HG02759 (cell line): Measurements from ENCODE around the gene HADH.
"Not testable (repeated sequence)": the region's sequence is repeated elsewhere in the genome, so short reads cannot be mapped to it uniquely, and the experiment has no call there.

Experiments
- ATAC-seq: cut with Tn5 transposase; IDR thresholded peaks from one replicate; pipeline ENCODE4 v1.9.1; 2021; ENCODE audit warnings: mild to moderate bottlenecking, moderate library complexity; ENCODE audit not compliant: unreplicated experiment

HADH gene

DNA sequence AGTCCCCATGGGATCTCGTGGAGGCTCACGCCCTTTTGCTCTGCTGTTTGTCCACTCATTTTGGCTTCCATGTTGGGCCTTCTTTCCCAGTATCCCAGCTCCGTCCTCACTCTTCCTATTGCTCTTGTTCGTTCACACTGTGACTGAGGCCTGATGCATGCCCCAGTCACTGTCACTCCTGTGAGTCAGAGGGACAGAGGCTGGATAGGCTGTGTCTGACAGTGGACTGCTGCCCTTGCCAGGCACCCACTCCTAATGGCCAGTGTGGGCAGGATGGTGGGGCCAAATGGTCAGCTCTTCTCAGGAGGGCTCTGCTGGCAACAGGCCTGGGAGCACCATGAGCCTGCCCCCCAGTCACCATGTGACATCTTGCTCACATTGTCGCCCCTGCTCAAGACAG lies 40.0 kb downstream of the HADH start:
- ATAC-seq, result peak; percentile 2

- ATAC-seq, result peak; percentile 97
These were observed 40.6 kb downstream of the HADH start for GRCh38 chr4:108030332-108030731.

DNA sequence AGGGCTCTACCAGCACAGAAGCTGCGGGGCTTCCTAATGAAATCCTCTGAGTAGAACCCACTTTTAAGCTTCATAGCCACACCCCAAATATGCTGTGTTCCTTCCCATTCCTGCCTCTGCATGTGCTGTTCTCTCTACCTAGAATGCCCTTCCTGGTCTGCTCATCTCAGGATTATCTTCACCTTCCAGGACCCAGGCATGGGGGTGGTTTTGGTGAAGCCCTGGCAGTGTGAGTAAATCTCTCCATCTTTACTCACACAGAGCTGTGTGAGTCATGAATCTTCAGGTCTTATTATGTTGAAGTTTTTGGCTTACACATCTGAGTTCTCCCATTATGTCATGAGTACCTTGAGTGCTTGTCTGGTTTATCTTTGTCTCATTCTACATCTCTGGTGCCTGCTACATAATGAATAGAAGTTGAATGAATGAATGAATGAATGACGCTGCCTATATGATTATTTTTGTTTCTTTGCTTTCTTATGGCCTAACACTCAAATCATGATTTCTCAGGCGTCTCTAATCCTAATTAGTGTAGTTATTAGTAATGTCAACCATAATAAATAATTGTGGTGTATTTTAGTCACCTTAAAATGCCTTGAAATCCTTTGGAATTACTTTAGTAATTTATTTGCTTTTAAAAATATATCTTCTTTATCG lies 41.9 kb downstream of the HADH start:
- no peak for ATAC-seq

GRCh38 chr4:108033348-108033747 lies 43.7 kb downstream of the HADH start:
- no peak for ATAC-seq

GRCh38 chr4:108034565-108034964 lies 44.9 kb downstream of the HADH start:
- no peak for ATAC-seq

DNA sequence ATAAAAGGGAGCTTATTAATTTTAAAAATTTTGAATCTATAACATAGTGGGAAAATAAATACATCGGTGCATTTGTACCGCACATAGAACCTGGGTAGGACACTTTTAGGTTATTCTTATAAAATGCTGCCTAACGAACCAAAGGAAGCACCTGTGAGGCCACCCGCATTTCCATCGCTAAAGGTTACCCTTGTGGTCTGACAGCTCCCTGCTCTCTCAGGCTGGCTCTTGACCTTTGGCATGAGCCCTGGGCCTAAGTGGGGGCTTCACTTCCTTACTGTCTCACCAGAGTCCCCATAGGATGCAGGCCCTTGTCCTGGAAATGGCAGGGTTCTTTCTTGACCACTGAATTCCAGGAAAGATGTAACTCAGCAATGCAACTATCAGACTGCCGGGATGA lies 46.0 kb downstream of the HADH start:
- peak; percentile 32 for ATAC-seq

DNA sequence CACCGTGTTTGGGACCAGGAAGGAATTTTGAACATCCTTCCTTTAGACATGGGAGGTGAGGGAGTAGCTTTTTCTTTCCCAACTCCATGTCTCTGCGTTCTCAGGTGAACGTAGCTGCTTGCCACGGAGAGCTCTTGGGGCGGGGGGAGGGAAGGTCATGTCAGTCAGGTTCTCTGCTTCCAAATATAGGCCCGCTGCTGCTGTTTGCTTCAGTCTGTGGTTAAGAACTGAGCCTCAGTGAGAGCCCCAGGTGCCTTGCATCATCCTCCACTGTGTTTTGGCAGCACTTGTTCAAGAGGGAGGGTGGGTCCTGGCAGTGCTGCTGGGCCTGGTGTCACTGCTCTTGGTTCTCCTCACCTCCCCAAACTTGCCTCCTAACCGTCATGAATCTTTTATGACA lies 46.5 kb downstream of the HADH start:
- ATAC-seq, result peak; percentile 95

- no peak for ATAC-seq
These were observed 48.2 kb downstream of the HADH start for GRCh38 chr4:108037884-108038283.

DNA sequence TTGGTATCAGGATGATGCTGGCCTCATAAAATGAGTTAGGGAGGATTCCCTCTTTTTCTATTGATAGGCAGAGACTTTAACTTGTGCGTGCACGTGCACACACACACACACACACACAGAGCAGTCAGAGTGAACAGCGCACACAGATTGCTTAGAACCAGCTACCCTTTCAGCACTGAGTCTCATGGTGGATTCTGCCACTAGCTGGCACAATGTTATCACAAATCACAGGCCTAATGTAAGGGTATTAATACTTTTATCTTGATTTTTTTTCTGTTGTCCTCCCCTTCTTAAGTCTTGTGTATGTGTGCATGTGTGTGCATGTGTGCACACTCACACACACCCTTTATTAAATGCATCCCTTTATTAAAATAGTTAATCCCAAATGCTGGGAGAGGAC lies 53.2 kb downstream of the HADH start:
- ATAC-seq, result no peak

GRCh38 chr4:108043526-108043925 lies 53.8 kb downstream of the HADH start:
- ATAC-seq, result no peak

- no peak for ATAC-seq
These were observed 55.4 kb downstream of the HADH start for GRCh38 chr4:108044951-108045686.

DNA sequence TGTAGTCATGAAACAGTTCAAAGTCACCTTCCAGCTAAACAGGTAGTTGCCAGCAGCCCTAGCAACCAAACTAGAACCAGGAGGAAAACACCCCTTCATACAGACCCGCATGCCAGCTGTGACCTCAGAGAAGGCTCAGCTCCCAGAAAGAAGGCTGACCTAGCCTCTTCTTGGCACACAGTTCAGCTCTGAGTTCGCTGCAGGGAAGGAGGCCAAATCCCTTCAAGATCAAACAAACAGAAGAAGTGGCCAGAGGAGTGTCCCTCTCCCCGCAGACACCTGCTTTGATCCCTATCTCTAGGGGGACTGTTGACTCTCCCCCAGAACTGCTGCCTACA lies 56.0 kb downstream of the HADH start:
- no peak for ATAC-seq

DNA sequence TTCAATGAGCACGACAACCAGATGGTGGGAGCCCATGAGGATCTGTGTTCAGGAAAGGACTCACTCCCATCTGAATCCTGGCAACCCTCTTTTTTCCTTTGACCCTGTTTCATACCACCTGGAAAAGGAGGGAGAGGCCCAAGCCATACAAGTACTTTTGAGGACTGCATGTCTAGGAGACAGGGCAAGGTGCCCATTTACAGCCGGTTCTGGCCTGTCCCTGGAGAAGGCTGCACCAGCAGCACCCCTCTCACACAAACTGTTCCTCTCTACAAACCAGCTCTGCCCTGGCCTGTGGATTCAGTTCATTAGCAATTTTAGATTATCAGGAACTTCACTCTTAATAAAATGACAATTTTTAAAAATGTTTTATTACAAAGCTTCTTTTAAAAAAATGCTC lies 57.5 kb downstream of the HADH start:
- ATAC-seq, result no peak

- no peak for ATAC-seq
These were observed 58.5 kb downstream of the HADH start for GRCh38 chr4:108048157-108048556.

- ATAC-seq, result no peak
These were observed 59.3 kb downstream of the HADH start for GRCh38 chr4:108048997-108049396.

GRCh38 chr4:108049406-108049805 lies 59.7 kb downstream of the HADH start:
- no peak for ATAC-seq

GRCh38 chr4:108050166-108051111 lies 60.8 kb downstream of the HADH start:
- not testable (repeated sequence) for ATAC-seq

DNA sequence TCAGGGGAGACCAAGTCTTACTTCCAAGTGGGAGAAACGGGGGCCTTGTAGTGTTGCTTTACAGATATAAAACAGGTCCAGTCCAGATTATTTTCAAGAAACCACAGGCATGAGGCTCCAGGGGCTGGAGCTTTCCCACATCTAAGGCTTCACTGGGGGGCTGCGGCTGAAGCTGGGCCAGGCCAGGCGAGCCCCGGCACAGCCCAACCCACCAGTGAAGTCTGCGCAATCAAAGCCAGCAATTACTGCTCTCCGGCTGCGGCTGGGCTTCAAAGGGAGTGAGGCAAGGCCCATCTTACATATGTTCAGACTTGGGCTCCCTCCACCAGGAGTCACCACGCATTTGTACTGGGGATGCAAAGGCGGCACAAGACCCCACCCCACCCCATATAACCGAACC lies 61.7 kb downstream of the HADH start:
- no peak for ATAC-seq

GRCh38 chr4:108052558-108053120 lies 63.0 kb downstream of the HADH start:
- ATAC-seq, result no peak

DNA sequence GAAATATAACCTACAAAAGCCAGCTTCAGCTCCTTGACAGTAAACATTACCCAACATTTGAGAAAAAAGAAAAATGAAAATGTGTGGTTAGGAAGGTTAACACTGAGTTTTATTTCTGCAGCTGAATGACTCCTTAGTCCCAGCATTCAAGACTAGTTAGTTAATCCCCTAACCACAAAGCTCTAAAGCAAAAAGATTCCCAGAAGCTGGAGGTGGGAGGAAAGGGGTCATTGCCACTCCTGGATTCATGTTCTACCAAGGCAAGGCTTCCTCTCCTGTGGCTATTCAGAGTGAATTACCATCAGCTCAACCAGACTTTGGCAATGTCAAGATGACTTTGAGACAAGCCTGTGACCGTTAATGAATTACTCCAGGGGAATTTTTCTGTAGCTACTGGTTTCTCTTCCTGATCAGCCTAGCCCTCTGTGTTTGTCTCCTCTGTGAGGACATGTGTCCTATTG lies 63.6 kb downstream of the HADH start:
- ATAC-seq, result peak; percentile 97

GRCh38 chr4:108054025-108054638 lies 64.4 kb downstream of the HADH start:
- ATAC-seq, result no peak
